ENCODE results near the gene CNEP1R1. TPM values are rescaled to one million over a fixed set of nuclear protein-coding genes. Genes with fewer than 3 reads are reported as not detected.

Gene CNEP1R1
- polyA plus RNA-seq, 1 donor from 2014 or later, result 44.2 TPM

- Histone ChIP-seq H3K27ac (ENCODE audit: low read length) (no peak overlapping the region), H3K27me3 (ENCODE audit: insufficient read depth, low read depth, low read length) (no peaks in the 10 kb centered on the region), H3K36me3 (ENCODE audit: insufficient read depth, low read length) (no peaks in the 10 kb centered on the region), H4K20me1 (ENCODE audit: insufficient read depth) (no peaks in the 10 kb centered on the region), H3K9me2 (ENCODE audit: insufficient read depth, low read length) (no peaks in the 10 kb centered on the region), H3F3A (ENCODE audit: insufficient read depth, low read length, poor library complexity, severe bottlenecking) (no peaks in the 10 kb centered on the region), H3K4me3 (ENCODE audit: low read length) (no peak overlapping the region), H2AFZ (ENCODE audit: low read depth, low read length) (no peak overlapping the region), H3K9me3 (ENCODE audit: low read length) (no peaks in the 10 kb centered on the region), H3K9ac (ENCODE audit: low read length) (no peak overlapping the region), H3K4me2 (ENCODE audit: low read length) (no peak overlapping the region), H3K79me2 (replicated peaks; ENCODE audit: insufficient read depth, low read length) (no peaks in the 10 kb centered on the region)
- TF ChIP-seq EP300 (conservative IDR thresholded peaks at IDR 0.05; ENCODE audit: poor library complexity, severe bottlenecking), result no peak
- TF ChIP-seq EZH2 (IDR thresholded peaks at IDR 0.05; ENCODE audit: borderline replicate concordance, insufficient read depth, low read length, poor library complexity, severe bottlenecking), result no peak
- no peak for TF ChIP-seq REST (IDR thresholded peaks at IDR 0.05; ENCODE audit: borderline replicate concordance)
- no peak for TF ChIP-seq RAD21 (conservative IDR thresholded peaks at IDR 0.05)
- no peak for TF ChIP-seq TAF1 (IDR thresholded peaks at IDR 0.05; ENCODE audit: low read depth)
- no peak for TF ChIP-seq MXI1 (conservative IDR thresholded peaks at IDR 0.05; ENCODE audit: poor library complexity, severe bottlenecking)
- no peak for TF ChIP-seq CTCF (IDR thresholded peaks at IDR 0.05; ENCODE audit: poor library complexity, severe bottlenecking)
Observed at GRCh38 chr16:50047864-50048263, 22.8 kb downstream of the CNEP1R1 start.

- Histone ChIP-seq H3K9ac (ENCODE audit: low read length) (no peak overlapping the region), H3K79me2 (replicated peaks; ENCODE audit: insufficient read depth, low read length) (no peaks in the 10 kb centered on the region), H4K20me1 (ENCODE audit: insufficient read depth) (no peaks in the 10 kb centered on the region), H3K9me3 (ENCODE audit: low read length) (no peaks in the 10 kb centered on the region), H3K27me3 (ENCODE audit: insufficient read depth, low read depth, low read length) (no peaks in the 10 kb centered on the region), H2AFZ (ENCODE audit: low read depth, low read length) (no peak overlapping the region), H3K4me3 (ENCODE audit: low read length) (no peak overlapping the region), H3F3A (ENCODE audit: insufficient read depth, low read length, poor library complexity, severe bottlenecking) (no peaks in the 10 kb centered on the region), H3K36me3 (ENCODE audit: insufficient read depth, low read length) (no peaks in the 10 kb centered on the region), H3K27ac (ENCODE audit: low read length) (no peak overlapping the region), H3K4me2 (ENCODE audit: low read length) (no peak overlapping the region), H3K9me2 (ENCODE audit: insufficient read depth, low read length) (no peaks in the 10 kb centered on the region)
- no peak for TF ChIP-seq MXI1 (conservative IDR thresholded peaks at IDR 0.05; ENCODE audit: poor library complexity, severe bottlenecking)
- TF ChIP-seq EZH2 (IDR thresholded peaks at IDR 0.05; ENCODE audit: borderline replicate concordance, insufficient read depth, low read length, poor library complexity, severe bottlenecking), result no peak
- TF ChIP-seq REST (IDR thresholded peaks at IDR 0.05; ENCODE audit: borderline replicate concordance), result no peak
- TF ChIP-seq RAD21 (conservative IDR thresholded peaks at IDR 0.05), result no peak
- no peak for TF ChIP-seq EP300 (conservative IDR thresholded peaks at IDR 0.05; ENCODE audit: poor library complexity, severe bottlenecking)
- no peak for TF ChIP-seq SMC3 (conservative IDR thresholded peaks at IDR 0.05; ENCODE audit: poor library complexity)
- TF ChIP-seq TAF1 (IDR thresholded peaks at IDR 0.05; ENCODE audit: low read depth), result no peak
- TF ChIP-seq POLR2AphosphoS5 (IDR thresholded peaks at IDR 0.05), result no peak
Observed at GRCh38 chr16:50050802-50051201, 25.8 kb downstream of the CNEP1R1 start.

Data from neural cell (in vitro differentiated cells).